T-helper 1 cell treated with Interleukin-12 subunit alpha and Interleukin-12 subunit beta and Interleukin-4 antibody, amounts not matched to agents 30 μg/mL and 1 μg/mL, for 36 hours (primary cell): ENCODE data around the gene MYL12B.
"Not testable (repeated sequence)": the region's sequence is repeated elsewhere in the genome, so short reads cannot be mapped to it uniquely, and the experiment has no call there.

ENCODE experiments used
- H3K27ac Mint-ChIP-seq: one replicate; pipeline ENCODE4 v1.8.0; 2021; ENCODE audit warnings: mild to moderate bottlenecking, mixed read lengths
- H3K27me3 Mint-ChIP-seq: one replicate; pipeline ENCODE4 v1.8.0; 2021; ENCODE audit warnings: low read depth, mixed read lengths
- H3K36me3 Mint-ChIP-seq: one replicate; pipeline ENCODE4 v1.8.0; 2021; ENCODE audit warnings: low read depth, mixed read lengths
- H3K4me1 Mint-ChIP-seq: one replicate; pipeline ENCODE4 v1.8.0; 2021; ENCODE audit warnings: low read depth, mixed read lengths
- H3K4me3 Mint-ChIP-seq: one replicate; pipeline ENCODE4 v1.8.0; 2021; ENCODE audit warnings: mild to moderate bottlenecking, moderate library complexity, mixed read lengths
- H3K9me3 Mint-ChIP-seq: one replicate; pipeline ENCODE4 v1.8.0; 2021; ENCODE audit warnings: mixed read lengths

Gene MYL12B

GRCh38 chr18:3284501-3284900 lies 22.6 kb downstream of the MYL12B start:
- Mint-ChIP-seq H3K4me1 (no peaks in the 10 kb centered on the region), H3K9me3 (no peaks in the 10 kb centered on the region), H3K27ac (no peak overlapping the region), H3K4me3 (no peak overlapping the region), H3K27me3 (peaks cover 4% of the 10 kb centered on the region), H3K36me3 (no peaks in the 10 kb centered on the region)

- Mint-ChIP-seq H3K27ac (no peak overlapping the region), H3K4me1 (no peaks in the 10 kb centered on the region), H3K36me3 (no peaks in the 10 kb centered on the region), H3K4me3 (no peak overlapping the region), H3K9me3 (peaks cover 4% of the 10 kb centered on the region), H3K27me3 (peaks cover 9% of the 10 kb centered on the region)
Observed at GRCh38 chr18:3286159-3286558, 24.2 kb downstream of the MYL12B start.

- Mint-ChIP-seq H3K4me1 (peaks cover 3% of the 10 kb centered on the region), H3K27me3 (peaks cover 25% of the 10 kb centered on the region), H3K9me3 (peaks cover 8% of the 10 kb centered on the region), H3K27ac (no peak overlapping the region), H3K4me3 (no peak overlapping the region), H3K36me3 (no peaks in the 10 kb centered on the region)
Observed at GRCh38 chr18:3293196-3293951, 31.4 kb downstream of the MYL12B start.

- peaks cover 31% of the 10 kb centered on the region for H3K27me3 Mint-ChIP-seq
- peaks cover 8% of the 10 kb centered on the region for H3K9me3 Mint-ChIP-seq
- H3K27ac Mint-ChIP-seq, result no peak overlapping the region
- no peaks in the 10 kb centered on the region for H3K36me3 Mint-ChIP-seq
- H3K4me1 Mint-ChIP-seq, result peaks cover 3% of the 10 kb centered on the region
- H3K4me3 Mint-ChIP-seq, result no peak overlapping the region
Observed at GRCh38 chr18:3294435-3295080, 32.6 kb downstream of the MYL12B start.

- Mint-ChIP-seq H3K27ac (peak overlapping the region; percentile 78), H3K36me3 (no peaks in the 10 kb centered on the region), H3K4me1 (peaks cover 3% of the 10 kb centered on the region), H3K27me3 (peaks cover 43% of the 10 kb centered on the region), H3K4me3 (peak overlapping the region; percentile 94), H3K9me3 (no peaks in the 10 kb centered on the region)
Observed at GRCh38 chr18:3297025-3297984, 35.4 kb downstream of the MYL12B start.

- Mint-ChIP-seq H3K27ac (peak overlapping the region; percentile 80), H3K4me1 (peaks cover 13% of the 10 kb centered on the region), H3K9me3 (no peaks in the 10 kb centered on the region), H3K36me3 (no peaks in the 10 kb centered on the region), H3K4me3 (no peak overlapping the region), H3K27me3 (peaks cover 23% of the 10 kb centered on the region)
Observed at GRCh38 chr18:3304832-3305231, 42.9 kb downstream of the MYL12B start.

GRCh38 chr18:3305354-3305762 lies 43.4 kb downstream of the MYL12B start:
- Mint-ChIP-seq H3K27ac (peak overlapping the region; percentile 80), H3K27me3 (peaks cover 17% of the 10 kb centered on the region), H3K36me3 (no peaks in the 10 kb centered on the region), H3K4me3 (no peak overlapping the region), H3K9me3 (no peaks in the 10 kb centered on the region), H3K4me1 (peaks cover 13% of the 10 kb centered on the region)

GRCh38 chr18:3305933-3306332 lies 44.0 kb downstream of the MYL12B start:
- H3K27me3 Mint-ChIP-seq, result peaks cover 12% of the 10 kb centered on the region
- peaks cover 13% of the 10 kb centered on the region for H3K4me1 Mint-ChIP-seq
- no peaks in the 10 kb centered on the region for H3K9me3 Mint-ChIP-seq
- no peak overlapping the region for H3K4me3 Mint-ChIP-seq
- peak overlapping the region; percentile 80 for H3K27ac Mint-ChIP-seq
- no peaks in the 10 kb centered on the region for H3K36me3 Mint-ChIP-seq

GRCh38 chr18:3306391-3306790 lies 44.5 kb downstream of the MYL12B start:
- Mint-ChIP-seq H3K27ac (peak overlapping the region; percentile 56), H3K27me3 (peaks cover 7% of the 10 kb centered on the region), H3K36me3 (no peaks in the 10 kb centered on the region), H3K9me3 (no peaks in the 10 kb centered on the region), H3K4me1 (peaks cover 13% of the 10 kb centered on the region), H3K4me3 (no peak overlapping the region)

GRCh38 chr18:3313685-3314084 lies 51.8 kb downstream of the MYL12B start:
- Mint-ChIP-seq H3K4me1 (no peaks in the 10 kb centered on the region), H3K27ac (no peak overlapping the region), H3K9me3 (peaks cover 7% of the 10 kb centered on the region), H3K27me3 (no peaks in the 10 kb centered on the region), H3K4me3 (no peak overlapping the region), H3K36me3 (no peaks in the 10 kb centered on the region)

- H3K27me3 Mint-ChIP-seq, H3K4me1 Mint-ChIP-seq, H3K9me3 Mint-ChIP-seq, H3K27ac Mint-ChIP-seq, H3K4me3 Mint-ChIP-seq, H3K36me3 Mint-ChIP-seq: not testable (repeated sequence)
Observed at GRCh38 chr18:3315344-3315743, 53.4 kb downstream of the MYL12B start.

GRCh38 chr18:3319399-3319798 lies 57.5 kb downstream of the MYL12B start:
- Mint-ChIP-seq H3K27me3 (peaks cover 7% of the 10 kb centered on the region), H3K4me1 (peaks cover 4% of the 10 kb centered on the region), H3K36me3 (no peaks in the 10 kb centered on the region), H3K9me3 (peaks cover 7% of the 10 kb centered on the region), H3K4me3 (no peak overlapping the region), H3K27ac (no peak overlapping the region)

GRCh38 chr18:3319894-3320454 lies 58.0 kb downstream of the MYL12B start:
- Mint-ChIP-seq H3K36me3 (no peaks in the 10 kb centered on the region), H3K27me3 (peaks cover 7% of the 10 kb centered on the region), H3K4me3 (no peak overlapping the region)

GRCh38 chr18:3321133-3321812 lies 59.3 kb downstream of the MYL12B start:
- Mint-ChIP-seq H3K36me3 (no peaks in the 10 kb centered on the region), H3K27me3 (peaks cover 11% of the 10 kb centered on the region), H3K27ac (no peak overlapping the region), H3K4me1 (peaks cover 4% of the 10 kb centered on the region), H3K4me3 (no peak overlapping the region), H3K9me3 (no peaks in the 10 kb centered on the region)

More at GRCh38 chr18:3319894-3320454, 58.0 kb downstream of the MYL12B start:
- Mint-ChIP-seq H3K27ac (no peak overlapping the region), H3K9me3 (peaks cover 7% of the 10 kb centered on the region), H3K4me1 (peaks cover 4% of the 10 kb centered on the region)
